SJCRH30 (cell line): Measurements from ENCODE around the gene SLC50A1. TPM values are rescaled to one million over a fixed set of nuclear protein-coding genes. Genes with fewer than 3 reads are reported as not detected.
"Not testable (repeated sequence)": the region's sequence is repeated elsewhere in the genome, so short reads cannot be mapped to it uniquely, and the experiment has no call there.

Experiments used
- DNase-seq, 2 experiments: peaks; one replicate each; pipeline ENCODE4 v3.0.0-alpha.2; 2015 to 2020
- H3K27ac ChIP-seq: fragments of 250-450 bp; sonication (Bioruptor Pico); 2 replicates; pipeline ENCODE4 v1.5.1; 2020; ENCODE audit warnings: mild to moderate bottlenecking, moderate library complexity
- H3K27me3 ChIP-seq: fragments of 250-450 bp; sonication (Bioruptor Pico); 2 replicates; pipeline ENCODE4 v1.5.1; 2020; ENCODE audit warnings: mild to moderate bottlenecking, moderate library complexity
- H3K36me3 ChIP-seq: fragments of 250-450 bp; sonication (Bioruptor Pico); 2 replicates; pipeline ENCODE4 v1.5.1; 2020; ENCODE audit warnings: mild to moderate bottlenecking, moderate library complexity
- H3K4me1 ChIP-seq: fragments of 250-450 bp; sonication (Bioruptor Pico); 2 replicates; pipeline ENCODE4 v1.5.1; 2020; ENCODE audit warnings: mild to moderate bottlenecking, moderate library complexity
- H3K4me3 ChIP-seq: fragments of 250-450 bp; sonication (Bioruptor Pico); 2 replicates; pipeline ENCODE4 v1.5.1; 2020; ENCODE audit warnings: mild to moderate bottlenecking, moderate library complexity
- H3K9me3 ChIP-seq: fragments of 250-450 bp; sonication (Bioruptor Pico); replicated peaks from 2 replicates; pipeline ENCODE4 v1.5.1; 2020; ENCODE audit warnings: mild to moderate bottlenecking, moderate library complexity
- total RNA-seq: library from RNA; depleted of rRNA; stranded (reverse); fragments of >200 nt; shearing (Covaris generic); gene quantifications from 2 replicates; pipeline ENCODE4 v1.2.3, GENCODE V29; 2014

Gene SLC50A1
- total RNA-seq, 1 experiment from 2014 or later: 12.9 TPM

DNA sequence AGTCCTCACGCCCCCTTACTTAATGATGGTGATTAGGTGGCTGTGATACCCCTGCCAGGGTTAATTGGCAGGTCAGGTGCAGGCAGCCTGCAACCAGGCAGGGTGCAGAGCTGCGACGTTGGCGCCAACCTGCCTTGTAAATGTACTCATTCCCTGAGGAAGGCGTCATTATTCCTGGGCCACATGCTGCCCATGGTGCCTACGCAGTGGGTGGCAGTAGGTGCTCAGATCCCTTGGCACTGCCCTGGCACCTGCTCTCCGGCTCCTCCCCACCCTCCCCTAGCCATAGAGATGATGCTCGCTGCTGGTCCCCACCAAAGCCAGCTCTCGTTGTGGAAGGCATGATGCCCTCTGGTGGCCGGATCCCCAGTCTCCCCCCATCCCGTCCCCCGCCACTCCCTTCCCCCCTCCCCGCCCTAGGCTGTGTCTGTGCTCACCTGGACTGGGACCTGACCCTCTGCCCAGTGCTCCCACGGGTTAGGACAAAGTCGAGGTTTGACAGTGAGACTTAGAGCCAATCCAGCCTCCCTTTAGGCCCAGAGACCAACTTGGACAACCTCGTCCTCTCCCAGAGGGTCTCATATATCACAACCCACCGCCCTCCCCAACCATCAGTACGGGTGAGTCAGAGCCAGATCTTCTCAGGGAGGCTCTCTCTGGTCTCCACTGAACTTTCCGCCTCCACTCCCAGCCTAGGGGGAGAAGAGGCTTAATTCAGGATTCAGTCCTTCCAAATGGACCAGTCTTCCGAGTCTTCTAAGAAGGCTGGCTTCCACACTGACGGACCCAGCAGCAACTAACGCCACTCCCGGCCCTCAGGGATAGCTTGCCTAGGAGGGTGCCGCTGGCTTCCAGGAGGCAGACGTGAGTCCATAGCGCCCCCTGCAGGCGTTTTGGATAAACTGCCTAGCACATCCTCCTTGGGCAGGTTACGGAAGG, 31.8 kb downstream of the SLC50A1 start:
- Histone ChIP-seq H3K4me3 (peak overlapping the region; percentile 36), H3K27ac (no peak overlapping the region), H3K36me3 (no peaks in the 10 kb centered on the region), H3K4me1 (peaks cover 8% of the 10 kb centered on the region; the same call in 1 of the 2 replicates), H3K9me3 (no peaks in the 10 kb centered on the region), H3K27me3 (no peaks in the 10 kb centered on the region)
- DNase-seq: peak; percentile 82 to 94

DNA sequence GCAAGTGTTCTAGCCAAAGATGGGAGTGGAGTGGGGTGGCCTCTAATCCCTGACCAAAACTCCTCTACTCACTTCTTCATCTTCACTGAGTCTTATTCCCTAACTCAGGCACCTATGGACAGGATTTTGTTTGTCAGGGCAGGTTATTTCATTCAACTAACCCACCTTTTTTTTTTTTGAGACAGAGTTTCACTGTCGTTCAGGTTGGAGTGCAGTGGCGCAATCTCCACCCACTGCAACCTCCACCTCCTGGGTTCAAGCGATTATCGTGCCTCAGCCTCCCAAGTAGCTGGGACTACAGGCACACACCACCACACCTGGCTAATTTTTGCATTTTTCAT, 32.4 kb downstream of the SLC50A1 start:
- DNase-seq, H3K4me1 ChIP-seq, H3K27ac ChIP-seq, H3K27me3 ChIP-seq, H3K4me3 ChIP-seq, H3K36me3 ChIP-seq, H3K9me3 ChIP-seq: not testable (repeated sequence)

DNA sequence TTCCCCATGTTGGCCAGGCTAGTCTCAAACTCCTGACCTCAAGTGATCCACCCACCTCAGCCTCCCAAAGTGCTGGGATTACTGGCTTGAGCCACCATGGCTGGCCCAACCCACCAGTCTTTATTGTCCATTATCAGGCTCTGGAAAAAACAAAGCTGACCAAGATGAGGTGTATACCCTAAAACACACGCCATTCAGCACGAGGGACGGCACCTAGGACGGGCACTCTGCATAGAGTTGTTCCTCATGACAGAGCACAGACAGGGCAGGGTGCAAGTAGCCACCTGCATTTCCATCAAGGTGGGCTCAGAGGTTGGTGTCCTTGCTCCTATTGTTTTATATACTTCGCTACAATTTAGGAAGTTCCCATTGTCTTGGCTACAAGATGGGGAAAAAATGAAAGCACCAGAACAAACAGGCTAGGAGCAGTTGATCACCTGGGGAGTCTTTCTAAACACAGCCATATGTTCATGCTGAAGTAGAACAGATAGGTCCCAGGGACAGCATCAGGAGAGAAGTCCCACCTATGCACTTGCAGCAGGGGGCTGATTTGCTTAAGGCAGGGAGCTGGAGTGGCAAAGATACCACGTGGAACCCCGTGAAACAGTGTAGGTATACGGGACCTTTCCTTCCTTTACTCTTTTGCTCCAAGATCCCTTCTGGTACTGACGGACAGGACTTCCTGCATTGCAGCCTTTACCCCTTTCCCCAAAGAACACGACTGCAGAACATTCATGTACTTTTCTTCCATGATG, 33.0 kb downstream of the SLC50A1 start:
- no peak overlapping the region for H3K4me3 ChIP-seq
- no peaks in the 10 kb centered on the region for H3K9me3 ChIP-seq
- H3K27me3 ChIP-seq: no peaks in the 10 kb centered on the region
- no peaks in the 10 kb centered on the region for H3K36me3 ChIP-seq
- DNase-seq: no peak
- no peak overlapping the region for H3K27ac ChIP-seq
- H3K4me1 ChIP-seq: peaks cover 11% of the 10 kb centered on the region

GRCh38 chr1:155169541-155169940, 33.9 kb downstream of the SLC50A1 start:
- H3K9me3 ChIP-seq: no peaks in the 10 kb centered on the region

GRCh38 chr1:155170101-155170785, 34.6 kb downstream of the SLC50A1 start:
- H3K36me3 ChIP-seq: no peaks in the 10 kb centered on the region
- no peak overlapping the region for H3K27ac ChIP-seq
- no peak for DNase-seq
- no peaks in the 10 kb centered on the region for H3K9me3 ChIP-seq
- H3K27me3 ChIP-seq: no peaks in the 10 kb centered on the region
- H3K4me3 ChIP-seq: no peak overlapping the region
- peaks cover 11% of the 10 kb centered on the region for H3K4me1 ChIP-seq

More at GRCh38 chr1:155169541-155169940, 33.9 kb downstream of the SLC50A1 start:
- no peaks in the 10 kb centered on the region for H3K27me3 ChIP-seq
- DNase-seq: no peak
- no peak overlapping the region for H3K27ac ChIP-seq
- peaks cover 11% of the 10 kb centered on the region for H3K4me1 ChIP-seq
- no peaks in the 10 kb centered on the region for H3K36me3 ChIP-seq
- no peak overlapping the region for H3K4me3 ChIP-seq

- DNase-seq: no peak
- no peak overlapping the region for H3K4me3 ChIP-seq
- H3K27ac ChIP-seq: no peak overlapping the region
- no peaks in the 10 kb centered on the region for H3K36me3 ChIP-seq
- no peaks in the 10 kb centered on the region for H3K27me3 ChIP-seq
- H3K9me3 ChIP-seq: no peaks in the 10 kb centered on the region
- H3K4me1 ChIP-seq: peaks cover 11% of the 10 kb centered on the region
Observed at GRCh38 chr1:155170806-155171205, 35.2 kb downstream of the SLC50A1 start.

GRCh38 chr1:155171836-155172731, 36.4 kb downstream of the SLC50A1 start:
- Histone ChIP-seq H3K27me3 (no peaks in the 10 kb centered on the region), H3K9me3 (no peaks in the 10 kb centered on the region), H3K27ac (peak overlapping the region; percentile 66; the same call in 1 of the 2 replicates), H3K4me1 (peaks cover 11% of the 10 kb centered on the region), H3K36me3 (no peaks in the 10 kb centered on the region), H3K4me3 (peak overlapping the region; percentile 91)
- no peak for DNase-seq

- Histone ChIP-seq H3K27me3 (no peaks in the 10 kb centered on the region), H3K4me1 (peaks cover 9% of the 10 kb centered on the region), H3K4me3 (peak within 1 kb of the TSS; percentile 91), H3K36me3 (no peaks in the 10 kb centered on the region), H3K9me3 (no peaks in the 10 kb centered on the region), H3K27ac (peak within 1 kb of the TSS; percentile 66)
- DNase-seq: peak; percentile 96 to 97
Observed at GRCh38 chr1:155172732-155173477, 37.3 kb downstream of the SLC50A1 start, which contains the start of gene KRTCAP2. KRTCAP2 (minus strand) TSS chr1:155173304; CDS start chr1:155173224, 80 bp downstream.

GRCh38 chr1:155173478-155174323, 38.0 kb downstream of the SLC50A1 start, which contains the start of gene TRIM46:
TRIM46 (plus strand) TSS chr1:155173849; CDS start chr1:155173967, 118 bp downstream.
- H3K4me3 ChIP-seq: peak within 1 kb of the TSS; percentile 91
- no peaks in the 10 kb centered on the region for H3K36me3 ChIP-seq
- DNase-seq: peak; percentile 57 to 69
- no peaks in the 10 kb centered on the region for H3K27me3 ChIP-seq
- H3K27ac ChIP-seq: peak within 1 kb of the TSS; percentile 66
- H3K9me3 ChIP-seq: no peaks in the 10 kb centered on the region
- peaks cover 9% of the 10 kb centered on the region for H3K4me1 ChIP-seq

DNA sequence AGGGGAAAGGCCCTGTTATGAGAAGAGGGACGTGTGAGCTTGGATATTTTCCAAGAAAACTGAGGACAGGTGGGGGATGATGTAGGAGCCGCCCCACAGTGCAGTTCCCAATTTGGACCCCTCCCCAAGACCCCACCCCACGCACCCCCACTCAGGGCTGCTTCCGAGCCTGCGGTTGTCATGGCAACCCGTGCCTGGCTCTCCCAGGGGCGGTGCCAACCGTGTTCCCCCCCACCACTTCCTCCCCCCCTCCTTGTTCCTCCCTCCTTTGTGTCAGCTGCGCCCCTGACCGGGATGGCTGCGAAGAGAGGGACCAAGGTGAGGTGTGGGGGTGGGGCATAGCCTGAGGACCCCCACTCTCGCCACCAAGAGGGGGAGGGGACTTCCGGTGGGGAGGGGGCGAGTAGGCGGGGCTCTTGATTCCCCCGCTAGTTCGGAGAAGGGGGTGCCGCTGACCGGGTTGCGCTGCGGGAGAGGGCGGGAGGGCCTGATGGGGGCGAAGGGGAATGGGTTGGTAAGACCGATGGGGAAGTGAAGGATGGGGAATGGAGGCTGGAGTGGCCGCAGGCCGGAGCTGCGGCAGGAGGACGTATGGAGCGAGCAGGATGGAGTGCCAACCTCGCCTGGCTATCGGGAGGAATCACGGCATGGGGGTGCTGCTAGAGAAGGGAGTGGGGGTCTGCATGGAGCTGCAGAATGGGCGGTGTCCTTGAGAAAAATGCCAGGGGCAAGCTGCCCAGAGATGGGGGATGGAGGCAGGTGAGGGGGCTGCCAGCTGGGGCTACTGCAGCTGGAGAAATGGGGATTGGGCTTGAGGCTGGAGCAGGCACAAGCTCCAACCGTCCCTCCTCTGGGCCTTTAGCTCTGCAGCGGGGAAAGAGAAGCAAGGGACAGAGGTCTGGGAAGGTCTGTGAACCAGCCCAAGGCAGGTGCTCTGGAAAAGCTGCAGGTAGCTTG, 39.0 kb downstream of the SLC50A1 start:
- Histone ChIP-seq H3K27me3 (no peaks in the 10 kb centered on the region), H3K9me3 (no peaks in the 10 kb centered on the region), H3K4me1 (peaks cover 9% of the 10 kb centered on the region), H3K4me3 (peak overlapping the region; percentile 91), H3K27ac (no peak overlapping the region), H3K36me3 (no peaks in the 10 kb centered on the region)
- DNase-seq: peak; percentile 57 to 68

- Histone ChIP-seq H3K27me3 (no peaks in the 10 kb centered on the region), H3K36me3 (no peaks in the 10 kb centered on the region), H3K4me3 (no peak overlapping the region), H3K27ac (no peak overlapping the region), H3K9me3 (no peaks in the 10 kb centered on the region), H3K4me1 (peaks cover 9% of the 10 kb centered on the region)
- DNase-seq: no peak
Observed at GRCh38 chr1:155175281-155175926, 39.8 kb downstream of the SLC50A1 start.
